HepG2 (cell line): Measurements from ENCODE around the gene PARVA. TPM values are rescaled to one million over a fixed set of nuclear protein-coding genes. Genes with fewer than 3 reads are reported as not detected.

Source experiments
- HDAC2 ChIP-seq: sonication (generic); formaldehyde crosslinking; IDR thresholded peaks from 2 replicates; pipeline ENCODE4 v1.4.0; 2020; ENCODE audit warnings: missing genetic modification reagents
- NFE2L1 ChIP-seq: sonication (generic); formaldehyde crosslinking; IDR thresholded peaks from 2 replicates; pipeline ENCODE4 v1.4.0; 2020; ENCODE audit warnings: missing genetic modification reagents, mild to moderate bottlenecking, borderline replicate concordance
- PHF5A ChIP-seq: IDR thresholded peaks from one replicate; pipeline ENCODE4 v1.6.1; 2018; ENCODE audit warnings: low read depth, missing genetic modification reagents; ENCODE audit not compliant: unreplicated experiment
- ZNF569 ChIP-seq: sonication (generic); formaldehyde crosslinking; IDR thresholded peaks from 2 replicates; pipeline ENCODE4 v1.5.0; 2020; ENCODE audit warnings: mild to moderate bottlenecking, missing genetic modification reagents, moderate library complexity, borderline replicate concordance
- ZNF850 ChIP-seq: sonication (generic); formaldehyde crosslinking; conservative IDR thresholded peaks from 2 replicates; pipeline ENCODE4 v1.9.0; 2021; ENCODE audit warnings: mild to moderate bottlenecking, missing genetic modification reagents
- polyA plus RNA-seq, 8 experiments: library from polyadenylated mRNA; depleted of rRNA in 3 of 8; stranded (reverse) in 7 of 8; unstranded in 1 of 8; fragments of >200 nt; fragmentation: Illumina TruSeq in 4 of 8; extraction: Trizol in 4 of 8; gene quantifications; 2 replicates each; pipeline versions ENCODE4 v1.2.1 to v1.2.3, GENCODE V29; 2011 to 2016; ENCODE audit warnings: low read depth in 4 of 8, missing spikeins in 1 of 8, mixed read lengths in 1 of 8; ENCODE audit not compliant: insufficient read depth in 1 of 8
- total RNA-seq, 5 experiments: library from RNA; depleted of rRNA; stranded (reverse); fragments of >200 nt; fragmentation: Illumina TruSeq; extraction: Trizol; gene quantifications; 2 replicates each; pipeline ENCODE4 v1.2.3, GENCODE V29; 2016; ENCODE audit warnings: low read depth in 1 of 5
- TF ChIP-seq, protein P1 (sequence below): sonication (generic); formaldehyde crosslinking; conservative IDR thresholded peaks from 2 replicates; pipeline ENCODE4 v1.8.0; 2022; ENCODE audit warnings: mild to moderate bottlenecking, moderate library complexity, missing genetic modification reagents
- TF ChIP-seq, protein P2 (sequence below): sonication (generic); formaldehyde crosslinking; IDR thresholded peaks from 2 replicates; pipeline ENCODE4 v1.8.0; 2022; ENCODE audit warnings: low read depth, missing genetic modification reagents
- TF ChIP-seq, protein P3 (sequence below), 2 experiments: sonication (generic) in 1 of 2; formaldehyde crosslinking in 1 of 2; IDR thresholded peaks; 2 replicates each; pipeline versions ENCODE4 v1.4.0 to v1.6.1; 2016 to 2020; ENCODE audit warnings: borderline replicate concordance in 1 of 2, low read depth in 1 of 2, mild to moderate bottlenecking in 1 of 2, missing genetic modification reagents in 1 of 2

The PARVA gene
- total and polyA plus RNA-seq, 2 of the 13 experiments (the other 11 are each of a cell fraction or from before 2014, with no cell fraction given): 5.9 to 9.1 TPM

DNA sequence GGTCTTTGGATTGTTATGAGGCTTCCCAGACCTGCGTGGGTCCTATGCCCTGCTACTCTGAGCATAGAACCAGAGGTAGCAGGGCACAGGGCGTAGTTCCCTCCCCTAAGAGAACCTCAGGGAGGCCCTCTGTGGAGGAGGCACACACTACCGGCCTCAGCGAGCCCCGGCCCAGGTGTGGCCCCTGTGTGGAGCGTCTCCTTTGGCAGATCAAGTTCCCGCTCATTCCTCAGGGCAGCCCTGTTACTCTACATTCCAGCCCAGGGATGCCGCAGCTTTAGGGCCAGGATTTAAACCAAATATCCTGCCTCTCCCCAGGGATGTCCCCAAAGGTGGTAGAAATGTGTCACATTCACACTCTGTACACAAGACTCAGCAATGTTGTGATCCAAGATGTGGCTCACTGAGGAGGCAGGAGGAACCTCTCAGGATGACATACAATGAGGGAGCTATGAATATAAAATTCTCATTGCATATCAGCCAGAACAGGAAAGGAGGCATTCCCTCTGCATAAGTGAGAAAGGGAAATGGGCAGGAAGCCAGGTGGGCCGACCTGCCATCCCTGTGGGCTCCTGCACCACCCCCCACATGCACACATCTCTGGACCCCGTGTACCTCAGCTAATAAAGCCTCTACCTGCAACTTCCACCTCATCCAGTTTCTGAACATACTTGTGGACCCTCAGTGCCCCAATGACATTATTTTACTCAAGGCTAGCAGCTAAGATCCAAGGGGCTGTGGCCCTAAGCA is 165.0 kb downstream of the PARVA start (continued):
- TF ChIP-seq, protein P1, sequence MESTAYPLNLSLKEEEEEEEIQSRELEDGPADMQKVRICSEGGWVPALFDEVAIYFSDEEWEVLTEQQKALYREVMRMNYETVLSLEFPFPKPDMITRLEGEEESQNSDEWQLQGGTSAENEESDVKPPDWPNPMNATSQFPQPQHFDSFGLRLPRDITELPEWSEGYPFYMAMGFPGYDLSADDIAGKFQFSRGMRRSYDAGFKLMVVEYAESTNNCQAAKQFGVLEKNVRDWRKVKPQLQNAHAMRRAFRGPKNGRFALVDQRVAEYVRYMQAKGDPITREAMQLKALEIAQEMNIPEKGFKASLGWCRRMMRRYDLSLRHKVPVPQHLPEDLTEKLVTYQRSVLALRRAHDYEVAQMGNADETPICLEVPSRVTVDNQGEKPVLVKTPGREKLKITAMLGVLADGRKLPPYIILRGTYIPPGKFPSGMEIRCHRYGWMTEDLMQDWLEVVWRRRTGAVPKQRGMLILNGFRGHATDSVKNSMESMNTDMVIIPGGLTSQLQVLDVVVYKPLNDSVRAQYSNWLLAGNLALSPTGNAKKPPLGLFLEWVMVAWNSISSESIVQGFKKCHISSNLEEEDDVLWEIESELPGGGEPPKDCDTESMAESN (CRISPR knock-in tag): no peak
- TF ChIP-seq NFE2L1 (CRISPR knock-in tag) (no peak), PHF5A (CRISPR knock-in tag) (no peak), ZNF850 (no peak), HDAC2 (CRISPR knock-in tag) (no peak), ZNF569 (CRISPR knock-in tag) (no peak)
- TF ChIP-seq, protein P2, sequence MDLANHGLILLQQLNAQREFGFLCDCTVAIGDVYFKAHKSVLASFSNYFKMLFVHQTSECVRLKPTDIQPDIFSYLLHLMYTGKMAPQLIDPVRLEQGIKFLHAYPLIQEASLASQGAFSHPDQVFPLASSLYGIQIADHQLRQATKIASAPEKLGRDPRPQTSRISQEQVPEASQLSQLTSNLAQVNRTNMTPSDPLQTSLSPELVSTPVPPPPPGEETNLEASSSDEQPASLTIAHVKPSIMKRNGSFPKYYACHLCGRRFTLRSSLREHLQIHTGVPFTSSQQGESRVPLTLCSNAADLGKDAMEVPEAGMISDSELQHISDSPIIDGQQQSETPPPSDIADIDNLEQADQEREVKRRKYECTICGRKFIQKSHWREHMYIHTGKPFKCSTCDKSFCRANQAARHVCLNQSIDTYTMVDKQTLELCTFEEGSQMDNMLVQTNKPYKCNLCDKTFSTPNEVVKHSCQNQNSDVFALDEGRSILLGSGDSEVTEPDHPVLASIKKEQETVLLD (CRISPR knock-in tag): no peak
- TF ChIP-seq, protein P3, sequence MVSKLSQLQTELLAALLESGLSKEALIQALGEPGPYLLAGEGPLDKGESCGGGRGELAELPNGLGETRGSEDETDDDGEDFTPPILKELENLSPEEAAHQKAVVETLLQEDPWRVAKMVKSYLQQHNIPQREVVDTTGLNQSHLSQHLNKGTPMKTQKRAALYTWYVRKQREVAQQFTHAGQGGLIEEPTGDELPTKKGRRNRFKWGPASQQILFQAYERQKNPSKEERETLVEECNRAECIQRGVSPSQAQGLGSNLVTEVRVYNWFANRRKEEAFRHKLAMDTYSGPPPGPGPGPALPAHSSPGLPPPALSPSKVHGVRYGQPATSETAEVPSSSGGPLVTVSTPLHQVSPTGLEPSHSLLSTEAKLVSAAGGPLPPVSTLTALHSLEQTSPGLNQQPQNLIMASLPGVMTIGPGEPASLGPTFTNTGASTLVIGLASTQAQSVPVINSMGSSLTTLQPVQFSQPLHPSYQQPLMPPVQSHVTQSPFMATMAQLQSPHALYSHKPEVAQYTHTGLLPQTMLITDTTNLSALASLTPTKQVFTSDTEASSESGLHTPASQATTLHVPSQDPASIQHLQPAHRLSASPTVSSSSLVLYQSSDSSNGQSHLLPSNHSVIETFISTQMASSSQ (IDR thresholded peaks at IDR 0.05; ENCODE audit: low read depth): no peak
- TF ChIP-seq, protein P3 (CRISPR knock-in tag; IDR thresholded peaks at IDR 0.05; ENCODE audit: borderline replicate concordance): no peak
